IPS DF 19.7 (cell line): ENCODE results near the gene MRPL43.

ENCODE experiments used
- DNase-seq: peaks from one replicate; pipeline ENCODE4 v3.0.0-alpha.2; 2013; ENCODE audit warnings: low read depth, low spot score

The MRPL43 gene

GRCh38 chr10:101020427-101021075, 33.3 kb upstream of the MRPL43 start:
- DNase-seq: no peak

GRCh38 chr10:101019440-101019703, 32.1 kb upstream of the MRPL43 start:
- DNase-seq: no peak

GRCh38 chr10:101018600-101019439, 31.5 kb upstream of the MRPL43 start:
- no peak for DNase-seq

- DNase-seq: no peak
These were observed 30.9 kb upstream of the MRPL43 start for GRCh38 chr10:101018118-101018599.

- DNase-seq: no peak
These were observed 29.5 kb upstream of the MRPL43 start for GRCh38 chr10:101016814-101017213.

DNA sequence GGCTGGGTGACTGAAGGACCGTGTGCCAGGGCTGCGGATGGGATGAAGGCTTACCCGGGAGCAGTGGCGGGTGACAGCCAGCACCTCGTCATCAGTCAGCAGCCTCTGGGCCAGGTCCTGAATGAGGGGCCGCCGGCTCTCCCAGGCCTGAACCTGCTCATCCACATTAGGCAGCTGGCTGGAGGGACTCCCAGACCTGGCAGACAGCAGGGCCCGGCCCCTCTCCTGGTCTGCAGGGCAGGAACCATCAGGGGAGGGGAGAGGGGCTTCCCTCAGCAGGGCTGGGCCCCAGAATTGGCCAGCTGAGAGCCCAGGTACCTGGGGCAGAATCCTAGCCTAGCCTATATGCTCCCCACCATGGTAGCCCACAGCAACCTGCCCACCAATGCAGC, 28.3 kb upstream of the MRPL43 start:
- no peak for DNase-seq

- no peak for DNase-seq
These were observed 27.8 kb upstream of the MRPL43 start for GRCh38 chr10:101014966-101015581.

DNA sequence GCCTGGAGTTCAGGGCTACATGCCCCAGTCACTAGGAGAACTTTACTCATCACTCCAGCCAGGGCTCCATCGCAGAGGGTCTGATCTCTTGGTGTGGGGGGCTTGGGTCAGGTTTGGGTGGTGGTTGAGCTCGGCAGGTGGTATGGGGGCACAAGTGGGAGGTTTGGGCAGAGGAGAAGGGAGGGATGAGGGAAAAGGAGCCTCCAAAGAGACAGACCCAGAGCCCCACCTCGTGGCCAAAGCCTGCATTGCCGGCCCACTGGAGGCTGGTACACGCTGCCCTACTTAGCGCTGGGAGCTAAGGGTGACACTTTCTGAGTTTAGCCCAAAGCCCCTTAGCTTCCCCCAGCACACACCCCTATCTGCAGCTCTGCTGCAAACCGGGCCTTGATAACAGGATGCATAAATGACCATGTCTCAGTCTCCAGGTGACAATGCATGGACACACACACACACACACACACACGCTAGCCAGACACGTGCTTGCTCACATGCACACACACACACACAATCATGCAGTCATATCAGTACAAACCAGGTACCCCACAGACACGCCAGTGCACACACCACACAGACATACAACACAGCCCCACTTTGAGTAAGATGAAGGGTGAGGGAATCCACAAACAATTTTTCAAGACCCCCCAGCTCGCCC, 27.1 kb upstream of the MRPL43 start:
- DNase-seq: no peak

DNA sequence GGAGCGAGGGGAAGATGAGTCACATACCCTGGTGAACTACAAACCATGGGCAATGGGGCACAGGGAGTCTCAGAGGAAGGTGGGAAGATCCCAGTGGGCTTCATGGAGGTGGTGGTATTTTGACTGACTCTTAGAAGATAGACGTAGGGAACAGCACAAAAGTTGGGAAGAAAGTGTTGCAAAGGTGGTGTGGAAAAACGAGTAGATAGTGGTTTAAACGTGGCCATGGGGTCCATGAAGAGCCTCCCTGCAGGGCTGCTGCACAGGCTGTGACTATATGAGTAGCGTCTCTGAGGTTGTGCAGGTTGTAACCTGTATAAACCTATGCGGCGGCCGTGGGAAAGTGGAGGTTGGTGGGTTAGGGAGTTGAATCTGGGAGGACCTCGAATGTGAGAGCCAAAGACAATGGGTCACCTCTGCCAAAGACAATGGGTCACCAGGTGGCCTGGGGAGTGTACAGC, 26.1 kb upstream of the MRPL43 start:
- DNase-seq: no peak

DNA sequence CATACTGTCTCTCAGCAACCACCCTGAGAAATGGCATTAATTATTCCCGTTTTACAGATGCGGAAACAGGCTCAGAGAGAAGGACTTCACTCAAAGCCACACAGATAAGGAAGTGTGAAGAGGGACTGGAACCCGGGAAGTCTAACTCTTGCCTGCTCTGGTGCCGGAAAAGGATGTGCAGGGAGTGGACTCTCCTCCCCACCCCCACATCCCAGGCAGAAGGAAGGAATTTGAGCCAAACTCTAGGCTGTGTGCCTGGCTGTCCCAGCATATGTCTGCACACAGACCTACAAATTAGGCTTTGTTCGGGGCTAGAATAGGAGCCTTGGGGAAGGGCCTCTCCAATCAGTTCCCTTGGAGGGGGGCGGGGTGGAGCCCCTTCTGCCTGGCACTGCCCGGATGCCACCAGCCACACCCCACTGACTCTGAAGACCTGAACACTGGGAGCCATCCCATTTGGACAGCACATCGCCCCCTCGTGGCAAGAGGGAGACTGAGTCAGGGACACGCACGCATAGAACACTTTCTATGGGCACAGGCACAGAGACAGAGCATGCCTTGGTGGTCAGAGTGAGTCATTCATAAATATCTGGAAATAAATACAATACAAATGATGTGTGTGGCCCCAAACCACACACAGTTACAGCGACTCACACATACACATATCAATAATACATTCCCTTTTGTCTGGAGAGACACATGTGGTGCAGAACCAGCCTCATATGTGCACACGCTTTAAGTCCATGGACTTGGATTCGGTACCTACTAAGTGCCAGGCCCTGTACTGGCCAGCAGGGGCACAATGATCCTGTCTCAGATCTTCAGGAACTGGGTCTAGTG, 25.4 kb upstream of the MRPL43 start:
- DNase-seq: no peak

GRCh38 chr10:101011517-101012423, 24.5 kb upstream of the MRPL43 start:
- no peak for DNase-seq

- no peak for DNase-seq
These were observed 23.0 kb upstream of the MRPL43 start for GRCh38 chr10:101010329-101010728.

DNA sequence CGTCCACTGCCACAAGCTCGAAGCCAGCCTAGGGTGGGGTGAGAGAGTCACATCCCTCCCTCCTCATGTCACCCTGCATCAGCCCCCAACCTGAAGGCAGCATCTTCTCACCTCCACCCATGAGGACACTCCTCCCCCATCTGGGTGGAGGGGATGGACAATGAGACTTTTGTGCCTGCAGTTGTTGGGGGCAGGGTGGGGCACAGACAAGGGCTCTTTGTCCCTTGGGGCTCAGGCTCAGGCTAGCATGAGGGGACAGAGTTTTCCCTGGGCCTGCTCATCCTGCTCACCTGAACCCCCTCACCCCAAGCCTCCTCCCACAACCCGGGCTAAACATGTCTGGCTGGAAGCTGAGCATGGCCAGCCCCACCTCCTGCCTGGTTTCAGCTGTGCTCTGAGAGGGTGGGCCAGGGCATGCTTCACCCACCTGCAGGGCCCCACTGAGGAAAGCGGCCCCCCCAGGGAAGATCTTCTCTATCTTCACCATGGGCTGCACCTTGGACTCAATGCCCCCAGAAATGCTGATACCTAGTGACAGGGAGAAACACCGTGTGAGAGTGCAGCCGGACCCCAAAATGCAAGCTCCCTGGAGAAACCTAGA, 21.6 kb upstream of the MRPL43 start:
- no peak for DNase-seq

GRCh38 chr10:101007915-101008822, 20.9 kb upstream of the MRPL43 start:
- DNase-seq: no peak

- DNase-seq: no peak
These were observed 19.9 kb upstream of the MRPL43 start for GRCh38 chr10:101007099-101007711.

- DNase-seq: no peak
These were observed 19.3 kb upstream of the MRPL43 start for GRCh38 chr10:101006593-101007098.

GRCh38 chr10:101005869-101006567, 18.7 kb upstream of the MRPL43 start:
- DNase-seq: no peak

DNA sequence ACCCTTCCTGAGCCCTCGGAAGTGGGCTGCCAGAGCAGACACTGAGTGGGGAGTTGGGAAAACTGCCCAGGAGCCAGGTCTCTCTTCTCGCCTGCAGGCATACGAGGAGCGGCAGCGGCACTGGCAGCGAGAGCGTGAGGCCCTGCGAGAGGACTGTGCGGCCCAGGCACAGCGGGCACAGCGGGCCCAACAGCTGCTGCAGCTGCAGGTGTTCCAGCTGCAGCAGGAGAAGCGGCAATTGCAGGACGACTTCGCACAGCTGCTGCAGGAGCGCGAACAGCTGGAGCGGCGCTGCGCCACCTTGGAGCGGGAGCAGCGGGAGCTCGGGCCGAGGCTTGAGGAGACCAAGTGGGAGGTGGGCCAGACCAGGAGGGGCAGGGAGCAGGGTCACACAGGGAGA, 18.1 kb upstream of the MRPL43 start:
- no peak for DNase-seq
